IMR-90 (cell line): ENCODE results near the gene ZNF71. TPM values are rescaled to one million over a fixed set of nuclear protein-coding genes. Genes with fewer than 3 reads are reported as not detected.

ENCODE experiments used
- ATAC-seq: fragments of 200-7000 bp; cut with Tn5 transposase; 2 replicates; pipeline ENCODE4 v1.9.1; 2020; ENCODE audit warnings: low read depth, mild to moderate bottlenecking, moderate library complexity
- BruUV-seq: library from RNA; stranded (reverse); fragments of 400-500 nt; replicated peaks from 2 replicates; lab custom pipeline; 2021; lab: Mats Ljungman, UMichigan
- CTCF ChIA-PET: fragments of 300-600 bp; formaldehyde crosslinking; extraction: SDS; loops from one replicate; lab custom pipeline; 2021; ENCODE audit warnings: antibody characterized with exemption; lab: Yijun Ruan, JAX
- POLR2A ChIA-PET: fragments of 300-600 bp; sonication (Branson Sonifier 250); formaldehyde crosslinking; loops from one replicate; lab custom pipeline; 2022; ENCODE audit warnings: antibody characterized with exemption; ENCODE audit not compliant: unreplicated experiment; lab: Charles Lee
- DNase-seq: peaks from one replicate; pipeline ENCODE4 v3.0.0; 2013
- H2AFZ ChIP-seq: replicated peaks from 2 replicates; pipeline ENCODE3; 2013; ENCODE audit warnings: low read length, mild to moderate bottlenecking; ENCODE audit not compliant: poor library complexity
- H2AK5ac ChIP-seq: 2 replicates; pipeline ENCODE4 v1.6.1; 2013; ENCODE audit warnings: low read depth, low read length, inconsistent platforms
- H2AK9ac ChIP-seq: replicated peaks from 2 replicates; pipeline ENCODE3; 2013; ENCODE audit warnings: mild to moderate bottlenecking, low read depth, low read length, moderate library complexity; ENCODE audit not compliant: poor library complexity
- H2BK120ac ChIP-seq: 2 replicates; pipeline ENCODE4 v1.6.1; 2013; ENCODE audit warnings: low read depth, low read length, inconsistent platforms
- H2BK15ac ChIP-seq: 3 replicates; pipeline ENCODE4 v1.6.1; 2013; ENCODE audit warnings: low read depth, low read length, inconsistent platforms
- H2BK20ac ChIP-seq: 2 replicates; pipeline ENCODE4 v1.6.1; 2013; ENCODE audit warnings: low read depth, mild to moderate bottlenecking, inconsistent platforms, low read length, moderate library complexity
- H2BK5ac ChIP-seq: 2 replicates; pipeline ENCODE4 v1.6.1; 2013; ENCODE audit warnings: mild to moderate bottlenecking, low read depth, low read length, inconsistent platforms; ENCODE audit not compliant: poor library complexity, severe bottlenecking
- H3K14ac ChIP-seq: replicated peaks from 2 replicates; pipeline ENCODE4 v1.6.1; 2013; ENCODE audit warnings: low read depth, low read length, inconsistent platforms
- H3K18ac ChIP-seq: 2 replicates; pipeline ENCODE4 v1.6.1; 2013; ENCODE audit warnings: low read depth, low read length, control low read depth
- H3K23ac ChIP-seq: 2 replicates; pipeline ENCODE4 v1.6.1; 2013; ENCODE audit warnings: low read depth, low read length, inconsistent platforms
- H3K27ac ChIP-seq: 2 replicates; pipeline ENCODE4 v1.5.1; 2013; ENCODE audit warnings: mild to moderate bottlenecking, control low read depth, low read length; ENCODE audit not compliant: insufficient read depth
- H3K27me3 ChIP-seq: 2 replicates; pipeline ENCODE4 v1.6.1; 2013; ENCODE audit warnings: low read length; ENCODE audit not compliant: control insufficient read depth, insufficient read depth
- H3K36me3 ChIP-seq: 2 replicates; pipeline ENCODE4 v1.6.1; 2013; ENCODE audit warnings: low read length, mixed read lengths; ENCODE audit not compliant: control insufficient read depth, insufficient read depth
- H3K4ac ChIP-seq: 2 replicates; pipeline ENCODE4 v1.6.1; 2013; ENCODE audit warnings: low read depth, low read length, inconsistent platforms
- H3K4me1 ChIP-seq: 2 replicates; pipeline ENCODE4 v1.6.1; 2013; ENCODE audit warnings: low read length, mixed read lengths; ENCODE audit not compliant: control insufficient read depth, insufficient read depth
- H3K4me2 ChIP-seq: 2 replicates; pipeline ENCODE4 v1.6.1; 2013; ENCODE audit warnings: low read depth, mild to moderate bottlenecking, control low read depth, low read length, moderate library complexity
- H3K4me3 ChIP-seq: 2 replicates; pipeline ENCODE4 v1.5.1; 2013; ENCODE audit warnings: low read depth, mild to moderate bottlenecking, control low read depth, low read length, moderate library complexity; ENCODE audit not compliant: insufficient read depth
- H3K56ac ChIP-seq: 2 replicates; pipeline ENCODE4 v1.6.1; 2013; ENCODE audit warnings: low read length, inconsistent platforms; ENCODE audit not compliant: insufficient read depth; ENCODE audit errors: extremely low read depth
- H3K79me1 ChIP-seq, 2 experiments: 2 replicates each; pipeline ENCODE4 v1.6.1; 2013; ENCODE audit warnings: low read length in 2 of 2, inconsistent platforms in 1 of 2, low read depth in 1 of 2
- H3K9ac ChIP-seq: 2 replicates; pipeline ENCODE4 v1.6.1; 2013; ENCODE audit warnings: low read depth, low read length, control low read depth
- H3K9me1 ChIP-seq: 2 replicates; pipeline ENCODE4 v1.6.1; 2013; ENCODE audit warnings: low read length, inconsistent platforms; ENCODE audit not compliant: insufficient read depth
- H3K9me3 ChIP-seq: 2 replicates; pipeline ENCODE4 v1.6.1; 2013; ENCODE audit warnings: low read length; ENCODE audit not compliant: control insufficient read depth, insufficient read depth
- H4K20me1 ChIP-seq: 2 replicates; pipeline ENCODE4 v1.6.1; 2013; ENCODE audit warnings: low read length, inconsistent platforms; ENCODE audit not compliant: insufficient read depth
- H4K5ac ChIP-seq: 2 replicates; pipeline ENCODE4 v1.6.1; 2013; ENCODE audit warnings: mild to moderate bottlenecking, low read depth, low read length, control low read depth
- H4K8ac ChIP-seq, 2 experiments: 2 replicates each; pipeline ENCODE4 v1.6.1; 2013; ENCODE audit warnings: low read depth in 2 of 2, low read length in 2 of 2, control low read depth in 1 of 2, inconsistent platforms in 1 of 2
- H4K91ac ChIP-seq: 2 replicates; pipeline ENCODE4 v1.6.1; 2013; ENCODE audit warnings: low read depth, low read length, inconsistent platforms; ENCODE audit not compliant: insufficient read depth
- CHD1 ChIP-seq: IDR thresholded peaks from 2 replicates; pipeline ENCODE4 v1.6.1; 2012; ENCODE audit warnings: low read depth, low read length, improper control_type of control experiment
- FOS ChIP-seq: fragments of 150-350 bp; IDR thresholded peaks from 2 replicates; pipeline ENCODE4 v1.6.1; 2016; ENCODE audit warnings: low read depth, low read length
- MAFK ChIP-seq: IDR thresholded peaks from 2 replicates; pipeline ENCODE4 v1.6.1; 2012; ENCODE audit warnings: low read depth, low read length, improper control_type of control experiment
- MXI1 ChIP-seq: IDR thresholded peaks from 2 replicates; pipeline ENCODE4 v1.6.1; 2012; ENCODE audit warnings: low read depth, mild to moderate bottlenecking, low read length, moderate library complexity, borderline replicate concordance
- NFE2L2 ChIP-seq: fragments of 150-350 bp; IDR thresholded peaks from 2 replicates; pipeline ENCODE4 v1.6.1; 2016; ENCODE audit warnings: low read depth, mild to moderate bottlenecking, low read length
- RAD21 ChIP-seq: IDR thresholded peaks from 2 replicates; pipeline ENCODE4 v1.6.1; 2012; ENCODE audit warnings: low read length, improper control_type of control experiment
- RCOR1 ChIP-seq: IDR thresholded peaks from 2 replicates; pipeline ENCODE4 v1.6.1; 2012; ENCODE audit warnings: mild to moderate bottlenecking, low read length, improper control_type of control experiment; ENCODE audit not compliant: insufficient replicate concordance
- RFX5 ChIP-seq: IDR thresholded peaks from 2 replicates; pipeline ENCODE4 v1.8.0; 2012; ENCODE audit warnings: low read depth, mild to moderate bottlenecking, low read length, moderate library complexity
- SMC3 ChIP-seq: fragments of 150-350 bp; IDR thresholded peaks from 2 replicates; pipeline ENCODE4 v1.6.1; 2016; ENCODE audit warnings: low read depth, mild to moderate bottlenecking, antibody characterized with exemption, low read length, moderate library complexity
- WGBS, 2 experiments: methylation state at CpG; one replicate each; pipeline versions ENCODE4 v1.1.5 to v1.1.7; 2013; ENCODE audit warnings: missing lambda C conversion rate in 2 of 2; ENCODE audit not compliant: insufficient read length in 1 of 2; ENCODE audit errors: extremely low coverage in 2 of 2; 5-methylcytosine and 5-hydroxymethylcytosine counted together
- dilution Hi-C: fragments of 300-500 bp; cut with HindIII; formaldehyde crosslinking; loops from one replicate; pipeline ENCODE4 v1.14.3; 2018; ENCODE audit warnings: low sequenced_read_pairs; ENCODE audit not compliant: unreplicated experiment
- in situ Hi-C: fragments of 300-500 bp; cut with MboI; formaldehyde crosslinking; loops from 3 replicates; pipeline ENCODE4 v1.14.3; 2019; ENCODE audit warnings: low sequenced_read_pairs, inconsistent platforms, mixed read lengths
- intact Hi-C: fragments of 100-400 bp; cut with micrococcal nuclease; formaldehyde crosslinking; loops from 2 replicates; pipeline ENCODE4 v1.10.0; 2022
- polyA plus RNA-seq, 3 experiments: library from polyadenylated mRNA; depleted of rRNA; stranded (reverse); fragments of >200 nt; gene quantifications; 2 replicates each; pipeline ENCODE4 v1.2.3, GENCODE V29; 2012; ENCODE audit warnings: low replicate concordance in 1 of 3
- total RNA-seq: library from RNA; depleted of rRNA; stranded (reverse); fragments of >200 nt; gene quantifications from 2 replicates; pipeline ENCODE4 v1.2.3, GENCODE V29; 2012
- TF ChIP-seq, protein P1 (sequence below): conservative IDR thresholded peaks from 2 replicates; pipeline ENCODE4 v1.5.1; 2012; ENCODE audit warnings: mild to moderate bottlenecking, low read depth, low read length, improper control_type of control experiment
- TF ChIP-seq, protein P2 (sequence below): fragments of 150-350 bp; IDR thresholded peaks from 2 replicates; pipeline ENCODE4 v1.6.1; 2016; ENCODE audit warnings: low read depth, mild to moderate bottlenecking, low read length, moderate library complexity, borderline replicate concordance

The ZNF71 gene
- total and polyA plus RNA-seq, 2 of the 4 experiments (the other 2 are of a cell fraction): 7.9 to 9.3 TPM

DNA sequence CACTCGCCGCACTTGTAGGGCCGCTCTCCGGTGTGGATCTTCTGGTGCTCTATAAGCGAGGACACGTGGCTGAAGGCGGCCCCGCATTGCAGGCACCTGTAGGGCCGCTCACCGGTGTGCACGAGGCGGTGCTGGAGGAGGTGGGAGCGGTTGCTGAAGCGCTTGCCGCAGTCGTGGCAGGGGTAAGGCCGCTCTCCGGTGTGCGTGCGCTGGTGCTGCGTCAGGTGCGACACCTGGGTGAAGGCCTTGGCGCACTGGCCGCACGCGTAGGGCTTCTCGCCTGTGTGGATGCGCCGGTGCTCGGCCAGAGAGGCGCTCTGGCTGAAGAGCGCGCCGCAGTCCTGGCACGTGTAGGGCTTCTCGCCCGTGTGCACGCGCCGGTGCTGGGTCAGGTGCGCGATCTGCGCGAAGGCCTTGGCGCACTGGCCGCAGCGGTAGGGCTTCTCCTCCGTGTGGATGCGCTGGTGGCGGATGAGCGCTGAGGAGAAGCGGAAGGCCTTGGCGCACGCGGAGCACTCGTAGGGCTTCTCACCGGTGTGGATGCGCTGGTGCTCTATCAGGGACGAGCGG, 68.9 kb downstream of the ZNF71 start:
- H2BK120ac ChIP-seq: no peak overlapping the region
- no peak overlapping the region for H3K56ac ChIP-seq
- H3K4ac ChIP-seq: no peak overlapping the region
- no peaks in the 10 kb centered on the region for H3K4me1 ChIP-seq
- ChIA-PET POLR2A (no interaction called here), CTCF (no interaction called here)
- H3K27ac ChIP-seq: no peak overlapping the region
- H3K79me1 ChIP-seq: no peaks in the 10 kb centered on the region
- no peaks in the 10 kb centered on the region for H3K9me1 ChIP-seq
- H3K27me3 ChIP-seq: no peaks in the 10 kb centered on the region
- no peak overlapping the region for H3K23ac ChIP-seq
- in situ Hi-C loops (no loop called here), dilution Hi-C loops (no loop called here), intact Hi-C loops (no loop called here)
- no peak overlapping the region for H3K18ac ChIP-seq
- H3K36me3 ChIP-seq: no peaks in the 10 kb centered on the region
- no peak overlapping the region for H2AK9ac ChIP-seq
- 62% methylated on average over 22 of the region's 60 CpGs; no CpG with 5 or more reads in 1 of the 2 experiments for WGBS, 2 experiments
- H2BK20ac ChIP-seq: no peak overlapping the region
- no peak overlapping the region for H4K91ac ChIP-seq
- no peak overlapping the region for H2AFZ ChIP-seq
- peaks cover 61% of the 10 kb centered on the region for H3K9me3 ChIP-seq
- H3K9ac ChIP-seq: no peak overlapping the region
- no peaks in the 10 kb centered on the region for H4K20me1 ChIP-seq
- no peak overlapping the region for H4K8ac ChIP-seq
- no peak overlapping the region for H2BK15ac ChIP-seq
- no peak for DNase-seq
- no peak overlapping the region for H3K4me3 ChIP-seq
- H2AK5ac ChIP-seq: no peak overlapping the region
- BruUV-seq: no TSS peak
- no peak for ATAC-seq
- H2BK5ac ChIP-seq: no peak overlapping the region
- no peak overlapping the region for H3K4me2 ChIP-seq
- H3K14ac ChIP-seq: no peak overlapping the region
- TF ChIP-seq, protein P1, sequence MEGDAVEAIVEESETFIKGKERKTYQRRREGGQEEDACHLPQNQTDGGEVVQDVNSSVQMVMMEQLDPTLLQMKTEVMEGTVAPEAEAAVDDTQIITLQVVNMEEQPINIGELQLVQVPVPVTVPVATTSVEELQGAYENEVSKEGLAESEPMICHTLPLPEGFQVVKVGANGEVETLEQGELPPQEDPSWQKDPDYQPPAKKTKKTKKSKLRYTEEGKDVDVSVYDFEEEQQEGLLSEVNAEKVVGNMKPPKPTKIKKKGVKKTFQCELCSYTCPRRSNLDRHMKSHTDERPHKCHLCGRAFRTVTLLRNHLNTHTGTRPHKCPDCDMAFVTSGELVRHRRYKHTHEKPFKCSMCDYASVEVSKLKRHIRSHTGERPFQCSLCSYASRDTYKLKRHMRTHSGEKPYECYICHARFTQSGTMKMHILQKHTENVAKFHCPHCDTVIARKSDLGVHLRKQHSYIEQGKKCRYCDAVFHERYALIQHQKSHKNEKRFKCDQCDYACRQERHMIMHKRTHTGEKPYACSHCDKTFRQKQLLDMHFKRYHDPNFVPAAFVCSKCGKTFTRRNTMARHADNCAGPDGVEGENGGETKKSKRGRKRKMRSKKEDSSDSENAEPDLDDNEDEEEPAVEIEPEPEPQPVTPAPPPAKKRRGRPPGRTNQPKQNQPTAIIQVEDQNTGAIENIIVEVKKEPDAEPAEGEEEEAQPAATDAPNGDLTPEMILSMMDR: no peak
- TF ChIP-seq, protein P2, sequence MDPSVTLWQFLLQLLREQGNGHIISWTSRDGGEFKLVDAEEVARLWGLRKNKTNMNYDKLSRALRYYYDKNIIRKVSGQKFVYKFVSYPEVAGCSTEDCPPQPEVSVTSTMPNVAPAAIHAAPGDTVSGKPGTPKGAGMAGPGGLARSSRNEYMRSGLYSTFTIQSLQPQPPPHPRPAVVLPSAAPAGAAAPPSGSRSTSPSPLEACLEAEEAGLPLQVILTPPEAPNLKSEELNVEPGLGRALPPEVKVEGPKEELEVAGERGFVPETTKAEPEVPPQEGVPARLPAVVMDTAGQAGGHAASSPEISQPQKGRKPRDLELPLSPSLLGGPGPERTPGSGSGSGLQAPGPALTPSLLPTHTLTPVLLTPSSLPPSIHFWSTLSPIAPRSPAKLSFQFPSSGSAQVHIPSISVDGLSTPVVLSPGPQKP: no peak
- TF ChIP-seq NFE2L2 (no peak), MAFK (no peak), CHD1 (no peak), FOS (no peak), SMC3 (no peak), RAD21 (no peak), MXI1 (no peak), RFX5 (no peak), RCOR1 (no peak)
- H4K5ac ChIP-seq: no peak overlapping the region
